Neural cell (in vitro differentiated cells): ENCODE results near the gene IP6K3. TPM values are rescaled to one million over a fixed set of nuclear protein-coding genes. Genes with fewer than 3 reads are reported as not detected.

Experiments used
- polyA plus RNA-seq: library from polyadenylated mRNA; depleted of rRNA; stranded (reverse); fragments of >200 nt; gene quantifications from 2 replicates; pipeline ENCODE4 v1.2.3, GENCODE V29; 2014
- small RNA-seq, 3 experiments: library from RNA; depleted of rRNA; stranded (forward); fragments of <200 nt; gene quantifications; one replicate each; pipeline ENCODE3, GENCODE V24; 2012

The IP6K3 gene
- polyA plus RNA-seq, 1 donor from 2014 or later: not detected

Small RNA genes within 50 kb of the gene (small RNA-seq; reads per million reads assigned to genes)
- 0 reads per million in 3 experiments for gene MIR3934

Other genes starting within 250 kb of the IP6K3 start
- gene BAK1, start 166.6 kb downstream of the IP6K3 start, polyA plus RNA-seq: 15.4 and 21.9 TPM in 2 replicates
- gene ITPR3, start 125.6 kb downstream of the IP6K3 start, polyA plus RNA-seq: 0.11 and 0.16 TPM in 2 replicates
- 109 and 123 TPM in 2 replicates for gene UQCC2, start 35.2 kb downstream of the IP6K3 start, polyA plus RNA-seq
- 84.6 and 109 TPM in 2 replicates for gene LEMD2, start 42.2 kb upstream of the IP6K3 start, polyA plus RNA-seq
- gene MLN, start 57.1 kb upstream of the IP6K3 start, polyA plus RNA-seq: not detected in 2 replicates